ENCODE results near the gene KLHL17. TPM values are rescaled to one million over a fixed set of nuclear protein-coding genes. Genes with fewer than 3 reads are reported as not detected.

Gene KLHL17
- total and polyA plus RNA-seq, 9 of the 15 experiments (the other 6 are each of a cell fraction or from before 2014, with no cell fraction given) = 0.14 to 84.8 (median 13.0) TPM

GRCh38 chr1:1000357-1001056 lies 40.1 kb downstream of the KLHL17 start (continued):
- TF ChIP-seq CBFA2T3 (IDR thresholded peaks at IDR 0.05) = peak; percentile 43
- peak; percentile 73 to 82; a peak in 3 of 4 replicates for TF ChIP-seq MAZ (CRISPR knock-in tag; conservative IDR thresholded peaks at IDR 0.05 in 1 of 2, IDR thresholded peaks at IDR 0.05 in 1 of 2)
- TF ChIP-seq MED1 (CRISPR knock-in tag; IDR thresholded peaks at IDR 0.05; ENCODE audit: borderline replicate concordance) = peak; percentile 93; the same call in 1 of the 2 replicates
- peak in 1 of 2 experiments; percentile 92; a peak in 2 of 4 replicates for TF ChIP-seq FOXA3 (CRISPR knock-in tag; conservative IDR thresholded peaks at IDR 0.05 in 1 of 2, IDR thresholded peaks at IDR 0.05 in 1 of 2)
- TF ChIP-seq THAP12 (CRISPR knock-in tag; IDR thresholded peaks at IDR 0.05) = peak; percentile 51; the same call in 1 of the 2 replicates
- TF ChIP-seq, protein P1, sequence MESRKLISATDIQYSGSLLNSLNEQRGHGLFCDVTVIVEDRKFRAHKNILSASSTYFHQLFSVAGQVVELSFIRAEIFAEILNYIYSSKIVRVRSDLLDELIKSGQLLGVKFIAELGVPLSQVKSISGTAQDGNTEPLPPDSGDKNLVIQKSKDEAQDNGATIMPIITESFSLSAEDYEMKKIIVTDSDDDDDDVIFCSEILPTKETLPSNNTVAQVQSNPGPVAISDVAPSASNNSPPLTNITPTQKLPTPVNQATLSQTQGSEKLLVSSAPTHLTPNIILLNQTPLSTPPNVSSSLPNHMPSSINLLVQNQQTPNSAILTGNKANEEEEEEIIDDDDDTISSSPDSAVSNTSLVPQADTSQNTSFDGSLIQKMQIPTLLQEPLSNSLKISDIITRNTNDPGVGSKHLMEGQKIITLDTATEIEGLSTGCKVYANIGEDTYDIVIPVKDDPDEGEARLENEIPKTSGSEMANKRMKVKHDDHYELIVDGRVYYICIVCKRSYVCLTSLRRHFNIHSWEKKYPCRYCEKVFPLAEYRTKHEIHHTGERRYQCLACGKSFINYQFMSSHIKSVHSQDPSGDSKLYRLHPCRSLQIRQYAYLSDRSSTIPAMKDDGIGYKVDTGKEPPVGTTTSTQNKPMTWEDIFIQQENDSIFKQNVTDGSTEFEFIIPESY (CRISPR knock-in tag; IDR thresholded peaks at IDR 0.05) = peak; percentile 91
- 0 out of 2 replicates have a peak, but pooled peaks have one; percentile 28 for TF ChIP-seq ZNF24 (IDR thresholded peaks at IDR 0.05)
- TF ChIP-seq HDAC2 (IDR thresholded peaks at IDR 0.05) = peak; percentile 75; the same call in 1 of the 2 replicates
- TF ChIP-seq NBN (IDR thresholded peaks at IDR 0.05; ENCODE audit: low read depth) = peak; percentile 100
- 0 out of 2 replicates have a peak, but pooled peaks have one; percentile 40 for TF ChIP-seq ZNF347 (CRISPR knock-in tag; IDR thresholded peaks at IDR 0.05; ENCODE audit: low read depth)
- TF ChIP-seq NFYB (IDR thresholded peaks at IDR 0.05; ENCODE audit: extremely low read depth, insufficient read length) = no peak
- TF ChIP-seq ETS1 (conservative IDR thresholded peaks at IDR 0.05; ENCODE audit: control insufficient read depth, low read depth, low read length) = peak; percentile 54; the same call in 1 of the 2 replicates
- peak; percentile 33 for TF ChIP-seq ASH1L (IDR thresholded peaks at IDR 0.05; ENCODE audit: borderline replicate concordance, low read depth, partially characterized antibody)
- peak; percentile 9; the same call in 1 of the 2 replicates for TF ChIP-seq NCOA6 (IDR thresholded peaks at IDR 0.05)
